A549 (cell line): ENCODE results near the gene RAB41. TPM values are rescaled to one million over a fixed set of nuclear protein-coding genes. Genes with fewer than 3 reads are reported as not detected.

Experiments
- ATAC-seq, 2 experiments: fragments of 200-7000 bp in 1 of 2; fragments of >200 bp in 1 of 2; cut with Nextera tagmentation in 1 of 2; cut with Tn5 transposase in 1 of 2; 3 replicates each; pipeline versions ENCODE4 v1.8.0 to v1.9.1; 2018 to 2020; ENCODE audit warnings: mild to moderate bottlenecking in 1 of 2, moderate library complexity in 1 of 2
- CTCF ChIA-PET: fragments of 300-600 bp; sonication (Branson Sonifier 250); formaldehyde crosslinking; extraction: SDS; loops from one replicate; lab custom pipeline; 2021; ENCODE audit warnings: antibody characterized with exemption, inconsistent platforms; lab: Yijun Ruan, JAX
- POLR2A ChIA-PET: fragments of 350-600 bp; formaldehyde crosslinking; extraction: SDS; loops from one replicate; lab custom pipeline; 2021; ENCODE audit warnings: antibody characterized with exemption, inconsistent platforms; lab: Yijun Ruan, JAX
- DNase-seq, 2 experiments: peaks; one replicate each; pipeline versions ENCODE4 v3.0.0 to v3.0.0-alpha.2; 2011 to 2016; ENCODE audit warnings: low read depth in 1 of 2, low spot score in 1 of 2
- FAIRE-seq: peaks from 2 replicates; lab custom pipeline; 2011; peaks lifted over from hg19 to GRCh38; lab: Jason Lieb, UNC
- H3K27ac ChIP-seq, 2 experiments: fragments of >200 bp; sonication (Bioruptor Twin); formaldehyde crosslinking; 3 replicates each; pipeline ENCODE4 v1.5.1; 2016 to 2017
- H3K4me1 ChIP-seq: fragments of >200 bp; sonication (Bioruptor Twin); formaldehyde crosslinking; 3 replicates; pipeline ENCODE4 v1.6.1; 2016
- H3K4me2 ChIP-seq: fragments of >200 bp; sonication (Bioruptor Twin); formaldehyde crosslinking; 3 replicates; pipeline ENCODE4 v1.6.1; 2016
- H3K4me3 ChIP-seq: fragments of >200 bp; sonication (Bioruptor Twin); formaldehyde crosslinking; 3 replicates; pipeline ENCODE4 v1.5.1; 2016
- H3K9me3 ChIP-seq: fragments of >200 bp; sonication (Bioruptor Twin); formaldehyde crosslinking; 3 replicates; pipeline ENCODE4 v1.6.1; 2016
- CEBPB ChIP-seq, 2 experiments: fragments of >200 bp in 1 of 2; sonication (Bioruptor Twin) in 1 of 2; formaldehyde crosslinking in 1 of 2; IDR thresholded peaks; 2 replicates each; pipeline ENCODE4 v1.6.1; 2012 to 2016
- CHD4 ChIP-seq: fragments of 200-600 bp; sonication (generic); IDR thresholded peaks from 2 replicates; pipeline ENCODE4 v1.6.1; 2016; ENCODE audit warnings: antibody characterized with exemption, mild to moderate bottlenecking, borderline replicate concordance
- EHMT2 ChIP-seq: fragments of 200-600 bp; sonication (generic); IDR thresholded peaks from 2 replicates; pipeline ENCODE4 v1.6.1; 2016; ENCODE audit warnings: antibody characterized with exemption, low read depth, mild to moderate bottlenecking, moderate library complexity
- EP300 ChIP-seq, 2 experiments: fragments of >200 bp; sonication (Bioruptor Twin); formaldehyde crosslinking; IDR thresholded peaks; 2 replicates in 1 of 2; 3 replicates in 1 of 2; pipeline ENCODE4 v1.6.1; 2016 to 2017
- FOXS1 ChIP-seq: fragments of 250-450 bp; sonication (Bioruptor Pico); IDR thresholded peaks from 2 replicates; pipeline ENCODE4 v1.5.0; 2020; ENCODE audit warnings: mild to moderate bottlenecking, moderate library complexity
- GATA3 ChIP-seq: IDR thresholded peaks from 2 replicates; pipeline ENCODE4 v1.6.1; 2012; ENCODE audit warnings: borderline replicate concordance
- HEYL ChIP-seq: fragments of 250-450 bp; sonication (Bioruptor Pico); IDR thresholded peaks from 2 replicates; pipeline ENCODE4 v1.8.0; 2021; ENCODE audit warnings: mild to moderate bottlenecking, moderate library complexity
- HOXB13 ChIP-seq: fragments of 250-450 bp; sonication (Bioruptor Pico); IDR thresholded peaks from 2 replicates; pipeline ENCODE4 v1.5.0; 2020; ENCODE audit warnings: low read depth, mild to moderate bottlenecking, moderate library complexity
- JUN ChIP-seq, 2 experiments: fragments of >200 bp; sonication (Bioruptor Twin); formaldehyde crosslinking; IDR thresholded peaks; 2 replicates in 1 of 2; 3 replicates in 1 of 2; pipeline ENCODE4 v1.6.1; 2016 to 2017
- MYC ChIP-seq: IDR thresholded peaks from 2 replicates; pipeline ENCODE4 v1.6.1; 2012; ENCODE audit warnings: mild to moderate bottlenecking, inconsistent platforms, low read length, improper control_type of control experiment, borderline replicate concordance
- NPAS2 ChIP-seq: fragments of 250-450 bp; sonication (Bioruptor Pico); IDR thresholded peaks from 2 replicates; pipeline ENCODE4 v1.8.0; 2022; ENCODE audit warnings: mild to moderate bottlenecking, moderate library complexity, borderline replicate concordance
- PHF8 ChIP-seq: fragments of 200-600 bp; sonication (generic); IDR thresholded peaks from 2 replicates; pipeline ENCODE4 v1.6.1; 2016; ENCODE audit warnings: low read depth, mild to moderate bottlenecking, antibody characterized with exemption, moderate library complexity, borderline replicate concordance
- RARB ChIP-seq: fragments of 250-450 bp; sonication (Bioruptor Pico); IDR thresholded peaks from 2 replicates; pipeline ENCODE4 v1.8.0; 2021; ENCODE audit warnings: mild to moderate bottlenecking, moderate library complexity
- RCOR1 ChIP-seq: fragments of 150-350 bp; IDR thresholded peaks from 2 replicates; pipeline ENCODE4 v1.6.1; 2014; ENCODE audit warnings: antibody characterized with exemption, low read length, low read depth
- RFX5 ChIP-seq: fragments of 450-650 bp; IDR thresholded peaks from 2 replicates; pipeline ENCODE4 v1.7.1; 2014; ENCODE audit warnings: antibody characterized with exemption, mild to moderate bottlenecking, moderate library complexity
- RNF2 ChIP-seq: fragments of 200-600 bp; sonication (generic); IDR thresholded peaks from 2 replicates; pipeline ENCODE4 v1.6.1; 2016; ENCODE audit warnings: low read depth, mild to moderate bottlenecking, antibody characterized with exemption, moderate library complexity, borderline replicate concordance
- SMC3 ChIP-seq: fragments of >200 bp; sonication (Bioruptor Twin); formaldehyde crosslinking; IDR thresholded peaks from 3 replicates; pipeline ENCODE4 v1.6.1; 2018; ENCODE audit warnings: inconsistent platforms
- ZNF302 ChIP-seq: fragments of 250-450 bp; sonication (Bioruptor Pico); IDR thresholded peaks from 2 replicates; pipeline ENCODE4 v1.9.0; 2021; ENCODE audit warnings: inconsistent platforms, mild to moderate bottlenecking, moderate library complexity
- whole genome bisulfite sequencing: methylation state at CpG from one replicate; pipeline ENCODE4 v1.1.6; 2017; ENCODE audit errors: missing lambda C conversion rate; 5-methylcytosine and 5-hydroxymethylcytosine counted together
- polyA plus RNA-seq, 4 experiments: library from polyadenylated mRNA; depleted of rRNA in 3 of 4; stranded (reverse); fragments of >200 nt; fragmentation: RNase III in 1 of 4; extraction: RNeasy Plus Mini Kit Qiagen cat#74134 plus additional on column Dnase treatment in 1 of 4; gene quantifications; 2 replicates in 3 of 4; 3 replicates in 1 of 4; pipeline ENCODE4 v1.2.3, GENCODE V29; 2011 to 2017
- TF ChIP-seq, protein P1 (sequence below): fragments of 250-450 bp; sonication (Bioruptor Pico); IDR thresholded peaks from 2 replicates; pipeline ENCODE4 v1.5.0; 2020; ENCODE audit warnings: low read depth, mild to moderate bottlenecking, moderate library complexity
- TF ChIP-seq, protein P2 (sequence below): IDR thresholded peaks from 2 replicates; pipeline ENCODE4 v1.6.1; 2012
- TF ChIP-seq, protein P3 (sequence below): fragments of 250-450 bp; sonication (Bioruptor Pico); IDR thresholded peaks from 2 replicates; pipeline ENCODE4 v1.5.0; 2021; ENCODE audit warnings: mild to moderate bottlenecking, moderate library complexity, borderline replicate concordance
- TF ChIP-seq, protein P4 (sequence below): fragments of >200 bp; sonication (Bioruptor Twin); formaldehyde crosslinking; IDR thresholded peaks from 2 replicates; pipeline ENCODE4 v1.6.1; 2016

The RAB41 gene
- polyA plus RNA-seq, 2 of the 4 experiments (the other 2 are of a cell fraction): not detected

DNA sequence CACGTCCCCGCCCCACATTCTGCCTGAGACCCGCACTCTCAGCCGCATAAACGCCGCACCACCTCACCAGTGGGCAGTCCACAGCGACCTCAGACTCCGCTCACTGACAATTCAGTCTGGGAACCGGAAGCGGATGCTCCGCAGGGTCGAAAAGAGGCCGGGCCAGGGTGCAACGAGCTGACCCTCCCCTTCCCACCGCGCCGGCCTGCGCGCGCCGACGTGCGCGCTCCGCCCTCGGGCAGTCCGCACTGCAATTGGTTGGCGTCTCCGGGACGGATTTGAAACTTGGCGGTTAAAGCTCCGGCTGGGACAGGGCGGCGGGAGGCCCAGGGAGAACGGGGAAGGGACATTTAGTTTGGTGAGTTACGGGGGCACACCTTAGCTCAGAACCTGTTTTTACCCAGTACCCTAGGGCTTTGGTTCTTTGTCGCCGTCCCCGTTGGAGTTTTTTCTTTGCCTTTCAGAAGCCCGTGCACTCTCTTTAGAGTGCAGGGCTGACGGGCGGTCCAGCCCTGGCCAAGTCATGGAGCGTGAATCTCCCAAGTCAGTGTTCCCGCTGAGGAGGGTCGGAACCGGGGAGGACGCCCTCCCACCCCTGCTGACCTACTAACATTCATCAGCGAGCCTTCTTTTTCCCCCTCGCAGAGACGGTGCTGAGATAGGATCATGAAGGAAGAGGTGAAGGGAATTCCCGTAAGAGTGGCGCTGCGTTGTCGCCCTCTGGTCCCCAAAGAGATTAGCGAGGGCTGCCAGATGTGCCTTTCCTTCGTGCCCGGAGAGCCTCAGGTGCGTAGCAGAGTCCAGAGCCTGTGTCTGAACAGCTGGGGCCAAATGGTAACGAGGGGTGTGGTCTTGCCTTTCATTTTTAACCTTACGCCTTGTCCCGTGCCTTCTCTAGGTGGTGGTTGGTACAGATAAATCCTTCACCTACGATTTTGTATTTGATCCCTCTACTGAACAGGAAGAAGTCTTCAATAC, 8.1 kb downstream of the RAB41 start, which contains the start of the genes KIF4A and PDZD11 (continued):
- TF ChIP-seq CHD4 (no peak), PHF8 (peak; percentile 44; the same call in 1 of the 2 replicates), SMC3 (no peak), JUN (IDR thresholded peaks at IDR 0.05) (peak in 1 of 2 experiments; percentile 30; a peak in 1 of 5 replicates), RNF2 (no peak), RARB (CRISPR knock-in tag) (no peak), RFX5 (no peak)
- TF ChIP-seq, protein P1, sequence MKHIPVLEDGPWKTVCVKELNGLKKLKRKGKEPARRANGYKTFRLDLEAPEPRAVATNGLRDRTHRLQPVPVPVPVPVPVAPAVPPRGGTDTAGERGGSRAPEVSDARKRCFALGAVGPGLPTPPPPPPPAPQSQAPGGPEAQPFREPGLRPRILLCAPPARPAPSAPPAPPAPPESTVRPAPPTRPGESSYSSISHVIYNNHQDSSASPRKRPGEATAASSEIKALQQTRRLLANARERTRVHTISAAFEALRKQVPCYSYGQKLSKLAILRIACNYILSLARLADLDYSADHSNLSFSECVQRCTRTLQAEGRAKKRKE: no peak
- TF ChIP-seq, all 56 proteins: peak for 5

DNA sequence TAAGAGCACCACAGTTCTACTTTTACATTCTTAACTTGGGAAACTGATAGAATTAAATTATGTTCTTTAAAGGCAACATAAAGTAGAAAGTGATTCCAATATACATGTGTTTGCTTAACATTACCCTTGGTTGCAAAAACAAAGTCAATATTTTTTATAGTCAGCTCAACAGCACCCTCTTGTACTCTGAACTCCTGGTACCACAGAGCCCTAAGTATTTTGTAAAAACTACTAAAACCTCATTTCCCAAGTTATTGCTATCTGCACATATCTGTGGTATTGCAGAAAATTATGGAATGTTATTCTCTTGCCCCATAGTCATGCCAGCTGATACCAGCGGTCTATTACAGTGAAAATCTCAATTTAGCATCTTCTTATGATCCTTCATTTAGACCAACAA, 10.8 kb downstream of the RAB41 start:
- WGBS: 0% methylated on average over 1 of the region's 1 CpG
- Histone ChIP-seq H3K4me3 (no peak overlapping the region), H3K4me1 (peaks cover 22% of the 10 kb centered on the region; the same call in 1 of the 3 replicates), H3K27ac (no peak overlapping the region), H3K4me2 (peak overlapping the region; percentile 97), H3K9me3 (no peaks in the 10 kb centered on the region)
- no peak for ATAC-seq
- TF ChIP-seq FOXS1 (CRISPR knock-in tag) (no peak), JUN (IDR thresholded peaks at IDR 0.05) (no peak), ZNF302 (CRISPR knock-in tag) (no peak), RCOR1 (no peak), CEBPB (IDR thresholded peaks at IDR 0.05) (no peak), EP300 (IDR thresholded peaks at IDR 0.05) (no peak), GATA3 (no peak), NPAS2 (CRISPR knock-in tag) (no peak), EHMT2 (no peak), MYC (no peak), HEYL (no peak), HOXB13 (CRISPR knock-in tag) (no peak)
- TF ChIP-seq, protein P2, sequence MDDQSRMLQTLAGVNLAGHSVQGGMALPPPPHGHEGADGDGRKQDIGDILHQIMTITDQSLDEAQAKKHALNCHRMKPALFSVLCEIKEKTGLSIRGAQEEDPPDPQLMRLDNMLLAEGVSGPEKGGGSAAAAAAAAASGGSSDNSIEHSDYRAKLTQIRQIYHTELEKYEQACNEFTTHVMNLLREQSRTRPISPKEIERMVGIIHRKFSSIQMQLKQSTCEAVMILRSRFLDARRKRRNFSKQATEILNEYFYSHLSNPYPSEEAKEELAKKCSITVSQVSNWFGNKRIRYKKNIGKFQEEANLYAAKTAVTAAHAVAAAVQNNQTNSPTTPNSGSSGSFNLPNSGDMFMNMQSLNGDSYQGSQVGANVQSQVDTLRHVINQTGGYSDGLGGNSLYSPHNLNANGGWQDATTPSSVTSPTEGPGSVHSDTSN: no peak
- TF ChIP-seq, protein P3, sequence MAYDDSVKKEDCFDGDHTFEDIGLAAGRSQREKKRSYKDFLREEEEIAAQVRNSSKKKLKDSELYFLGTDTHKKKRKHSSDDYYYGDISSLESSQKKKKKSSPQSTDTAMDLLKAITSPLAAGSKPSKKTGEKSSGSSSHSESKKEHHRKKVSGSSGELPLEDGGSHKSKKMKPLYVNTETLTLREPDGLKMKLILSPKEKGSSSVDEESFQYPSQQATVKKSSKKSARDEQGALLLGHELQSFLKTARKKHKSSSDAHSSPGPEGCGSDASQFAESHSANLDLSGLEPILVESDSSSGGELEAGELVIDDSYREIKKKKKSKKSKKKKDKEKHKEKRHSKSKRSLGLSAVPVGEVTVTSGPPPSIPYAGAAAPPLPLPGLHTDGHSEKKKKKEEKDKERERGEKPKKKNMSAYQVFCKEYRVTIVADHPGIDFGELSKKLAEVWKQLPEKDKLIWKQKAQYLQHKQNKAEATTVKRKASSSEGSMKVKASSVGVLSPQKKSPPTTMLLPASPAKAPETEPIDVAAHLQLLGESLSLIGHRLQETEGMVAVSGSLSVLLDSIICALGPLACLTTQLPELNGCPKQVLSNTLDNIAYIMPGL (CRISPR knock-in tag): no peak
- TF ChIP-seq, protein P4, sequence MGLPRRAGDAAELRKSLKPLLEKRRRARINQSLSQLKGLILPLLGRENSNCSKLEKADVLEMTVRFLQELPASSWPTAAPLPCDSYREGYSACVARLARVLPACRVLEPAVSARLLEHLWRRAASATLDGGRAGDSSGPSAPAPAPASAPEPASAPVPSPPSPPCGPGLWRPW: no peak
- TF ChIP-seq, protein P1: no peak
- ChIA-PET POLR2A (interaction anchor here (1.2 kb wide), 1 partner anchor 159 kb away, joined by 3 read pairs; the partner anchor contains the start of gene IGBP1), CTCF (interaction anchor here (1.8 kb wide), 1 partner anchor 159 kb away, joined by 8 read pairs; the partner anchor contains the start of gene IGBP1)
- FAIRE-seq: peak; percentile 86
- DNase-seq: no peak
